Measurements from ENCODE around the gene GSTT2.
"Not testable (repeated sequence)": the region's sequence is repeated elsewhere in the genome, so short reads cannot be mapped to it uniquely, and the experiment has no call there.

GSTT2 gene

DNA sequence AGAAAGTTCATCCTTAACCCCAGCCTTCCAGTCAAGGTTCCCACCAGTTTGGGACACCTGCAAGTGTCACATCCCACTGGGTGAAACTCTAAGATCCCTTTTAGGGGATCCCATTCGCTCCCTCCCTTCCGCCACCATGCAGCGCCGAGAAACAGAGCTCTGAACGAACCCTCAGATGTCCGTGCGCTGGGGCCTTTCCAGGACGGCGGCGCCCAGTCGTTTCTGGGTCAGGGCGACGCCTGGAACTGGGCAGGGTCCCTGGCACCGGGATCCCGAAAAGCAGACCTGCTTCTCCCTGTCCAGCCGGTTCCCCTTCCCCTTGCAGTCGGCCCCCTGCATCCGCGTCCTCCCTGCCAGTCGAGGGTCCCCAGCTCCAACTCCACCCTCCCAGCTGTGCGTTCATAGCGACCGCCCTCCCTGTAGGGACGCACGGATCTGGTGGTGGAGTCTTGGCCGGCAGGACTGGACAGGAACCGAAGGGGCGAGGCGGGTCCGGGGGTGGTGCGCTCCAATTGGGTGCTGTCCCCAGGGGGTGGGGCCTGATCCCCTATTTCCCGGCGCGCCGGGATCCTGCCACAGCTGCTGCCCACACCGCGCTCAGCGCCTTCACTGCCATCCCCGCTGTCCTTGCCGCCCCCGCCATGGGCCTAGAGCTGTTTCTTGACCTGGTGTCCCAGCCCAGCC lies at the start of gene GSTT2:
Gene GSTT2, plus strand, starts transcription at position 578 of the 684 bp plus-strand sequence.
- DNase-seq = not testable (repeated sequence)

DNA sequence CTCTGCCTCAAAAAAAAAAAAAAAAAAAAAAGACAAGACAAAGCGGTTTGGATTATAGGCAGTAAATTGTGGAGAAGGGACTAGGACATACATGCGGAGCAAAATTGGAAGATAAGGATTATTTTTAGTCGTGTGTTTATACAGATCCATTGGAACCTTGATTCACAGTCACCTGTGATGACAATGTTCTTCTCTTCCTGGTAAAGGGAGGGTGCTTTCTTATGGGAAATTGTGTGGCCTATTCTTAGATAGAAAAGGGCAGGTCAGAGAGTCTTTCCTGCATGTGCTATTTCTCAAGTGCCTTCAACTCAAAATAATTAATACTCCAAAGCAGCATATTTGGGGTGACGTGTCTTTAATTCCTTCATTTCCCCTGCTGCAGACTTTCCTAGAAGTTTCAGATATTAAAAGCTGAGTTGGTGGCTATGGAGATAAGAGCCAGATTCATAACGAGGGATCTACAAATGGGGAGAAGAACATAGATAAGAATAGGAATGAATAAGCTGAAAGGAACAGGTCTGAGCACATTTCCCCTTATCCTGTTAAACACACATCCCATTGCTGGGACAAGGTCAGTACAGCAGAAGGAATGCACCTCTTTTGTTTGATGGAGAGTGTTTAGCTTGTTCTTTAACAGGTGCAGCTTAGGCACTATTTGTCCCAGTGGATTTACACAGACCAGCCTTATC lies 41.5 kb upstream of the GSTT2 start:
- DNase-seq = no peak

DNA sequence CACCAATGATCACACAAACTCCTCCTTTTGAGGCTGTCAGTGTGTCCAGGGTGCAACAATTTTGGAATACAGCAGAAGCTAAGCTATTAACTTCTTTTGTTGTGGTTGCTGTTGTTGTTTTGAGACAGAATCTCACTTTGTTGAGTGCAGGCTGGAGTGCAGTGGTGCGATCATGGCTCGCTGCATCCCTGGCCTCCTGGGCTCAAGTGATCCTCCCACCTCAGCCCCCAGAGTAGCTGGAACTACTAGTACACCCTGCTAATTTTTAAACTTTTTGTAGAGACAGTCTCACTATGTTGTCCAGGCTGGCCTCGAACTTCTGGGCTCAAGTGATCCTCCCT lies 40.9 kb upstream of the GSTT2 start:
- no peak for DNase-seq

DNA sequence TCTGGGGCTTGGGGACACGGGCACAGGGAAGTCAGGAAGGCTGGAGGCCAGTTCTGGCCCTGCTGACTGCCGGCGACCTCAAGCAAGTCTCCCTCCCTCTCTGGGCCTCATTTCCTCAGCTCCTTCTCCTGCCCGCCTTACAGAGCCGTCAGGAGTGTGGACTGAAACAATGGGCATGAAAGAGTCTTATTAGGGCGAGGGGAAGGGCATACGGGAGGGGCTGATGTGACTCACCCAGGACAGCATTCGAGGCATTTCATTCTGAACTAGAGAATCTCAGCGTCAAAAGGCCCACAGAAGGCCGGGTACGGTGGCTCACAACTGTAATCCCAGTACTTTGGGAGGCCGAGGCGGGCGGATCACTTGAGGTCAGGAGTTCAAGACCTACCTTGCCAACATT lies 39.8 kb upstream of the GSTT2 start:
- DNase-seq = not testable (repeated sequence)

DNA sequence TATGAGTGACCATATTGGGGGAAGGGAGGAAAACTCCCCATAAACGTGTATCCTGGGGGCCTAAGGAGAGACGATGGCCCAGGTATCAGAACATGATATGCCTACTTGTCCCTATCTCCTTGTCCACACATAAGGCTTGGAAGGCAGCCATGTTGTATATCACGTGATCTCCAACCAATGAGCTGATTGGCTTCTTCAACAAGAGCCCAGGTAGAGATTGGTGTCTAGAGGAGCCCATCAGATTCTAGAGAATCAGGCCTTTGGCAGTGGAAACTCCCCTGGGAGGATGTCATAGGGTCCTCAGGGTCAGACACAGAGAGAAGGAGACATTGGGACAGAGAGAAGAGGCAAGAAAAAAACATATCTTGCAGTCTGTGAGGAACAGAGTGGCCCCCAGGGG lies 32.5 kb upstream of the GSTT2 start:
- DNase-seq = not testable (repeated sequence)

DNA sequence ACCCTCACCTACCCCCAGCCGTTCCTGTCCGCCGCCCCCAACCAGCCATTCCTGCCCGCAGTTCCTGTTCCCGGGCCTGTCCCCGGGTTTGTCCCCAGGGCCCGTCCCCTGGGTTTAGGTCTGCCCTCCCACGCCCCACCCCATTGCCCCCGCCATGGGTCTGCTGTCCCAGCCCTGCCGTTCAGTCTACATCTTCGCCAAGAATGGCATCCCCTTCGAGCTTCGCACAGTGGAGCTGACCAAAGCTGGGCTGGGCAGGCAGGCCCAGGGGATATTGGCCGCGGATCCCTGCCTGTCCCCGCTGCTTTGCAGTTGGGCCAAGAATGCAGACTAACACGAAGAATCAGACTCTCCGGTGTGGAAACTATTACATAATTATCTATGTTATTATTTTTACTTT lies 30.2 kb upstream of the GSTT2 start:
- not testable (repeated sequence) for DNase-seq

DNA sequence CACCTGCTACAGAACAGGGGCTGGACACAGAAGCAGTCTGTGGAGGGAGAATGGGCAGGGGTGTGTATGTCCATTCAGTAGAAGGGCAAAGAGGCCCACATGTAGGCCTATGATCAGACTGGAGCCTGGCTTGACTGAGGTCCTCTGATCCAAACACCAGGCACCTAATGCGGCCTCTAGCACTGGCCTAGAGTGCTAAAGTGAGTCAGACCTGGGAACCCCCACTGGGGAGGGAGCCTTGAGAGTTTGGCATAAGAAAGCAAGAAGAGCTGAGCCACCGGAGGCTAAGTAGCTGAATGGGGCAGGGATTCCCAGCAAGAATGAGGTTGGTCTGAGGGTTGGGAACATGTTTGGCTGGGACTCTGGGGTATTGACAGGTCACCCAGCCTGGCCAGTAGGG lies 28.6 kb upstream of the GSTT2 start:
- DNase-seq = not testable (repeated sequence)

DNA sequence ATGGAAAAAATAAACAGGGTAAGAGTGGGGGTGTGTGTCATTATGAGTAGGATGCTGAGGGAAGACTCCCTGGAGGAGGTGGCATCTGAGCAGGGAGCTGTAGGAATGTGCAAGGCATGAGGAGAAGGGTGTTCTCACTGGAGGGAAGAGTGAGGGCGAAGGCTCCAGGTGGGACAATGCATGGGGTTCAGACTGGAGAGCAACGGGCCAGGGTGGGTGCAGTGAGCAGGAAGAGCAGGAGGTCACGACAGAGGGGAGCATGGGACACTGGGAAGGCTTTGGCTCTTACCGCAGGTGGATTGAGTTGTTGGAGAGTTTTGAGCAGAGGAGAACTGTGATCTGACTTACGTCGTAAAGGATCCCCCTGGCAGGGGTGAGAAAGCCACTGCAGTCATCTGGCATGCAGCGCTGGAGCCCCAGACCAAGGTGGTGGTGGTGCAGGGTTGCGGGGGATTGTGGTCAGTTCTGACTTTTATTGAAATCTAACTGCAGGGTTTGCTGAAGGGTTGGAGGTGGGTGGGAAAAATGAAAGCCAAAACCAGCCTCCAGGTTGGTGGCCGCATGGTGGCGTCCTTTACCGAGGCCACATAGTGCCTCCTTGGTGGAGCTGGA lies 27.0 kb upstream of the GSTT2 start:
- not testable (repeated sequence) for DNase-seq

DNA sequence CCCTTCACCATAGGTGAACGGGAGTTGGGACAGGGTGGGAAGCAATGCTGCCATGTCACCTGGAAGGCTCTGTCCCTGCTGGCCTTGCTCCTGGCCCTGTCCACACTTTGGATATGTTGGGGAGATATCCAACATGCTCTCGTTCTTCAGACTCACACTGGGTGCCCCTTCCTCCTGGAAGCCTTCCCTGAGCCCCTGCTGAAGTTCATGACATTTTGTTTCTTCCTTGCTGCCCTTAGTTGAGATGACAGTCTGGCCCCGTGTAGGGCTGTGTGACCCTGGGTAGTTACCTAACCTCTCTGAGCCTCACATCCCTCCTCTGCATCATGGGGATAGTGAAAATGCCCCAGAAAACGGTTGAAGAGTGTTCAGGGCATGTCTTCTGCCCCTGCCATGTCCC lies 26.4 kb upstream of the GSTT2 start:
- DNase-seq = not testable (repeated sequence)

DNA sequence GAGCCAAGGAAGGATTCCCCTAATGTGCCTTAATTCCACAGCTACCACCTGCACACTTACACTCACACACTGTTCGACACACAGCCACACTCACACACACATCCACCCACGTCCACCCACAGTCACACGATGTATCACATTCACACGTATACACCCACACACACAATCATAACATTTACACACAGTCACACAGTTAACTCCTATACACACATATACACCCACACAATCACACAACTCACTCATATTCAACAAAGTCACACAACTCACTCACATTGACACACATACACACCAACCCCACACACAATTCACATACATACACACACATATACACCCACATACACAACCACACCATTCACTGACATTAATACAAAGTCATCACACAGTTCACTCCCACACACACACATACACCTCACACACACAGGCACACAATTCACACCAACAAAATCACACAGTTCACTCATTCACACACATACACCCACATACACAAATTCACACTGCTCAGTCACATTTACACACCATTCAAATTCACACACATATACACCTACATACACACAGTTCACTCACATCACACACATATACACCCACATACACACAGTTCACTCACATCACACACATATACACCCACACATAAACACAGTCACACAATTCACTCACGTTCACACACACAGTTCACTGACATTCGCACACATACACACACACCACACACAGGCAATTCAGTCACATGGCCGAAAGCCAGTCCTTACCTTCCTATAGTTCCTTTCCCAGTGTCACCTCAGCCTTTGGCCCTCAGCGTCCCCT lies 25.5 kb upstream of the GSTT2 start:
- DNase-seq = not testable (repeated sequence)

DNA sequence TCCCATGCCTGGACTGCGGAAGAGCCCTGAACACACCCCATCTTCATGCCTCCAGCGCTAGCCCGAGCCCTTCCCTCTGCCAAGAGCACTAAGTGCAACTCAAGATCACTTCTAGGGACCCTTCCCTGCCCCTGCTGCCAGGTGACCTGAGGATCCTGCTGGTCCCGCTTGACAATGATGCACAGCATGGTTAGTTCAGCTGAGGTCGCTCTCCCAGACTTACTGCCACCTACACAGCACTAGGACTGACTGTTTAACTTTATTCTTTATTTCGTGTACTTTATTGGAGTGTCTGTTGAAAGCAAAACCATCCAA lies 25.0 kb upstream of the GSTT2 start:
- not testable (repeated sequence) for DNase-seq

DNA sequence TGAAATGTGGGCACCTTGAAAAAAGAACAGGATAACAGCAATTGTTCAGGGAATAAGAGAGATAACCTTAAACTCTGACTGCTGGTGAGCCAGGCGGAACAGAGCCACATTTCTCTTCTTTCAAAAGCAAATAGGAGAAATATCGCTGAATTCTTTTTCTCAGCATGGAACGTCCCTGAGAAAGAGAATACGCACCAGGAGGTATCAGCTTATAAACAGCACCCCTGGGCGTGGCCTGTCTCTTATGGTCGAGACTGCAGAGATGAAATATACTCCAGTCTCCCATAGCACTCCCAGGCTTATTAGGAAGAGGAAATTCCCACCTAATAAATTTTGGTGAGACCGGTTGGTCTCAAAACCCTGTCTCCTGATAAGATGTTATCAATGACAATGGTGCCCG lies 24.0 kb upstream of the GSTT2 start:
- DNase-seq = not testable (repeated sequence)

DNA sequence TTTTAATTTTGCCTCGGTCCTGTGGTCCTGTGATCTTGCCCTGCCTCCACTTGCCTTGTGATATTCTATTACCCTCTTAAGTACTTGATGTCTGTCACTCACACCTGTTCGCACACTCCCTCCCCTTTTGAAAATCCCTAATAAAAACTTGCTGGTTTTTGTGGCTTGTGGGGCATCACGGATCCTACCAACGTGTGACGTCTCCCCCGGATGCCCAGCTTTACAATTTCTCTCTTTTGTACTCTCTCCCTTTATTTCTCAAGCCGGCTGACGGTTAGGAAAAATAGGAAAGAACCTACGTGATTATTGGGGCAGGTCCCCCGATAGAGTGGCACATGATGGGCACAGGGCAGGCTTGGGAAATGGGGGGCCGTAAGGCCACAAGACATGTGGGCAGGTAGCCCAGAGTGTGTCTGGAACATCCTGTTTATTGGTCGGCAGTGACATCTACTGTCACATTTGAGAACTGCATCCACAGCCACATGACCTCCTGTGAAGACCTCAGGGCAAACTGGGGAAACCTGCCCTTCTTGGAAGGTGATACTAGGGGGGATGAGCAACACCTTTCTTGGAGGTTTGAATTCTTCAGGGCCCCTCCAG lies 23.5 kb upstream of the GSTT2 start:
- DNase-seq = peak; percentile 77 to 85

DNA sequence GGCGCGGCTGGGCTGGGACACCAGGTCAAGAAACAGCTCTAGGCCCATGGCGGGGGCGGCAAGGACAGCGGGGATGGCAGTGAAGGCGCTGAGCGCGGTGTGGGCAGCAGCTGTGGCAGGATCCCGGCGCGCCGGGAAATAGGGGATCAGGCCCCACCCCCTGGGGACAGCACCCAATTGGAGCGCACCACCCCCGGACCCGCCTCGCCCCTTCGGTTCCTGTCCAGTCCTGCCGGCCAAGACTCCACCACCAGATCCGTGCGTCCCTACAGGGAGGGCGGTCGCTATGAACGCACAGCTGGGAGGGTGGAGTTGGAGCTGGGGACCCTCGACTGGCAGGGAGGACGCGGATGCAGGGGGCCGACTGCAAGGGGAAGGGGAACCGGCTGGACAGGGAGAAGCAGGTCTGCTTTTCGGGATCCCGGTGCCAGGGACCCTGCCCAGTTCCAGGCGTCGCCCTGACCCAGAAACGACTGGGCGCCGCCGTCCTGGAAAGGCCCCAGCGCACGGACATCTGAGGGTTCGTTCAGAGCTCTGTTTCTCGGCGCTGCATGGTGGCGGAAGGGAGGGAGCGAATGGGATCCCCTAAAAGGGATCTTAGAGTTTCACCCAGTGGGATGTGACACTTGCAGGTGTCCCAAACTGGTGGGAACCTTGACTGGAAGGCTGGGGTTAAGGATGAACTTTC lies 18.7 kb upstream of the GSTT2 start, which contains the start of gene GSTT2B:
Gene GSTT2B, minus strand, starts transcription at position 112 of the 688 bp plus-strand sequence. Its CDS starts 64 bp downstream, at position 48.
- not testable (repeated sequence) for DNase-seq

DNA sequence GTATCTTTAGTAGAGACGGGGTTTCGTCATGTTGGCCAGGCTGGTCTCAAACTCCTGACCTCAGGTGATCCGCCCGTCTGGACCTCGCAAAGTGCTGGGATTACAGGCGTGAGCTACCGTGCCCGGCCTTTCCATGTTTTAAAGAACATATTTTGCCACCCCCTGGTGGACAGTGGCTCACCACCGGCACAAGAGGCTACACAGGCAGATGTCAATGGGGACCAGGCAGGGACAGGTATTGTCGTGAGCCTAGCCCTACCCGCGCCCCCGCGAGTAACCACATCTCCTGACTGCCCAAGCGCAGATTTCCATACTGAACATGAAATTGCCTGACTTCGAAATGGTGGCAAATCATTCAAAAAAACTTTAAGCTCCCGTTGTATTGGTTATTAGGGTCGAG lies 13.8 kb upstream of the GSTT2 start:
- not testable (repeated sequence) for DNase-seq

DNA sequence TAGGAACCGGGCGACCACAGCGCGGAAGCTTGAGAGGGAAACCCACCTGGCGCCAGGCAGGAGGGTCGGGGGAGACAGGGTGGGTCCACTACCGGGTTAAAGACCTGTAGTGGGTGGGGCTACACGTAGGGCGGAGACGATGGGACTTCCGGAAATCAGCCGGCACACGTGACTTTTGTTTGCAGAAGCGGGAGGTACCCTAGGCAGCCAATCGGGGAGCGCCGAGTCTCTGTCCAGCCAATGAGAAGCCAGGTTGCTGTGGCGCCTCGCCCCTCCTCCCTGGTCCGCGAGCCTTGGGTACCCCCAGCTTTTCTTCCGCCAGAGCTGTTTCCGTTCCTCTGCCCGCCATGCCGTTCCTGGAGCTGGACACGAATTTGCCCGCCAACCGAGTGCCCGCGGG lies 13.4 kb upstream of the GSTT2 start, which contains the start of gene DDTL:
Gene DDTL, plus strand, starts transcription at position 321 of the 400 bp plus-strand sequence. Its CDS starts 27 bp downstream, at position 348.
- not testable (repeated sequence) for DNase-seq

DNA sequence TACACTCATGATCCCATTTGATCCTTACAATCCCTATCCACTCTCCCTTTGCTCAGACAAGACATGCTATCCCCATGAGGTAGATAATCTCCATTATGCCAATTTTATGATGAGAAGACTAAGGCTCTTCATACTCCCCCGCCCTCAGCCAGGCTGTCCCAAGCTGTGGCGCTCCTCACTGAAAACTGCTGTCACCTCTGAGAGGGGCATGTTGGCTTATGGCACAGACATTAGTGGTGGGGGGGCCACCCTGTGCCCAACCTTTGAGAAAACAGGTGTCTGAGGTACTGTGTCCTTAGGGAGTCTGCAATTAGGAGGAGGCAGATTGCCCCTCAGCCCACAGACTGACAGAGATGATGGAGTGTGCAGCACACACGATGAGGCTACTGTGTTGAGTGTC lies 10.9 kb upstream of the GSTT2 start:
- DNase-seq = no peak

DNA sequence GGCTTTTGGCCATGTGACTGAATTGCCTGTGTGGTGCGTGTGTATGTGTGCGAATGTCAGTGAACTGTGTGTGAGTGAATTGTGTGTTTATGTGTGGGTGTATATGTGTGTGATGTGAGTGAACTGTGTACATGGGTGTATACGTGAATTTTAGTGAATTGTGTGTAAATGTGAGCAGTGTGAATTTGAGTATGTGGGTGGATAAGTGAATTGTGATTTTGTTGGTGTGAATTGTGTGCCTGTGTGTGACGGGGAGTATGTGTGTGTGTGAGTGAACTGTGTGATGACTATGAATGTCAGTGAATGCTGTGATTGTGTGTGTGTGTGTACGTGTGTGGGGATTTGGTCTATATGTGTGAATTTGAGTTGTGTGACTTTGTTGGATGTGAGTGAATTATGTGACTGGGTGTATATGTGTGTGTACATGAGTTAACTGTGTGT lies 9.7 kb upstream of the GSTT2 start:
- no peak for DNase-seq

DNA sequence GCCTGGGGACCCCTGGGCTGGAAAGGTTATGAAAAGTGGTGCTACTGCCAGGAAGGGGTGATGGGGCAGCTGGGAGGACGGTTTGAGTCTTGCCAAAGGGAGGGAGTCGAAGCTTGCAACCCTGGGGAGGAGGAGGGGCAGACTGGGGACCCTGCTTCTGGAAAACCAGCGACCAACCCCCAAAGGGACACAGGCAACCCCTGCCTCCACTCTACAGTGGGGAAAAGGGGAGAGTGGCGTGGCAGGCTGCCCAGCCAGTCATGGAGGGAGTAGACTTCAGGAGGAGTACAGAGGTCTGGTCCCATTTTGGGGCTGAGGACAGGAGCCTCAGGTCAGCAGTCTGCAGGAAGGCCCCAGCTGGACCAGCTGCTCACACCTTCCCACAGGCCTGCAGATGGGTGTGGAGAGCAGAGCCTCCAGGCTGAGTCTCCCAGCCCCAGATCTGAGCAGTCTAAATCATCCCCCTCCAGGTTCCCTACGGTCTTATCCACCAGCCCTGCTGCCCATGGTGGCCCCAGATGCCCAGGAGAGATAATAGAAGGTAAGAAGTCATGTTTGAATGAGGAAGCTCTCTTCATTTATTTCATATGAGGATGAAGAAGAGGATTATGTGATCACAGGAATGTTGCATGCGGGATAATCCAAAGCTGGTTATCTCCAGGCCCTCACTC lies 9.0 kb upstream of the GSTT2 start:
- DNase-seq = no peak

DNA sequence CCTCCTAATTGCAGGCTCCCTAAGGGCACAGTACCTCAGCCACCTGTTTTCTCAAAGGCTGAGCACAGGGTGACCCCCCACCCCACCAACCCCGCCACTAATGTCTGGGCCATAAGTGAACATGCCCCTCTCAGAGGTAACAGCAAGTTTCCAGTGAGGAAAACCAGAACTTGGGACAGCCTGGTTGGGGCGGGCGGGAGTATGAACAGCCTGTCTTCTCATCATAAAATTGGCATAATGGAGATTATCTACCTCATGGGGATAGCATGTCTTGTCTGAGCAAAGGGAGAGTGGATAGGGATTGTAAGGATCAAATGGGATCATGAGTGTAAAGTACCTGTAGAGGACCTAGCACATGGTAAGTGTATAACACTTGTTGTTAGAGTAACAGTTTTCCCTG lies 8.0 kb upstream of the GSTT2 start:
- DNase-seq = not testable (repeated sequence)

DNA sequence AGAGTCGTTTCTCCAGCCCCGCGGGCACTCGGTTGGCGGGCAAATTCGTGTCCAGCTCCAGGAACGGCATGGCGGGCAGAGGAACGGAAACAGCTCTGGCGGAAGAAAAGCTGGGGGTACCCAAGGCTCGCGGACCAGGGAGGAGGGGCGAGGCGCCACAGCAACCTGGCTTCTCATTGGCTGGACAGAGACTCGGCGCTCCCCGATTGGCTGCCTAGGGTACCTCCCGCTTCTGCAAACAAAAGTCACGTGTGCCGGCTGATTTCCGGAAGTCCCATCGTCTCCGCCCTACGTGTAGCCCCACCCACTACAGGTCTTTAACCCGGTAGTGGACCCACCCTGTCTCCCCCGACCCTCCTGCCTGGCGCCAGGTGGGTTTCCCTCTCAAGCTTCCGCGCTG lies 5.6 kb upstream of the GSTT2 start, which contains the start of gene DDT:
Gene DDT, minus strand, starts transcription at position 97 of the 400 bp plus-strand sequence. Its CDS starts 27 bp downstream, at position 70.
- DNase-seq = not testable (repeated sequence)
